Panc1 (cell line): Measurements from ENCODE around the gene B4GALT6.

Experiments
- POLR2AphosphoS5 ChIP-seq: IDR thresholded peaks from 2 replicates; pipeline ENCODE4 v1.6.1; 2012; ENCODE audit warnings: mild to moderate bottlenecking, low read depth, low read length, moderate library complexity
- REST ChIP-seq, 2 experiments: IDR thresholded peaks; 2 replicates each; pipeline ENCODE4 v1.6.1; 2011 to 2012; ENCODE audit warnings: low read depth in 2 of 2, control low read depth in 1 of 2, low read length in 1 of 2, mild to moderate bottlenecking in 1 of 2, moderate library complexity in 1 of 2; ENCODE audit not compliant: insufficient read depth in 1 of 2
- SIN3A ChIP-seq: IDR thresholded peaks from 2 replicates; pipeline ENCODE4 v1.6.1; 2012; ENCODE audit warnings: low read depth, mild to moderate bottlenecking, low read length, moderate library complexity, borderline replicate concordance; ENCODE audit not compliant: insufficient read depth
- TCF7L2 ChIP-seq: IDR thresholded peaks from 2 replicates; pipeline ENCODE4 v1.6.1; 2011; ENCODE audit warnings: mild to moderate bottlenecking, low read depth, low read length, inconsistent platforms
- TF ChIP-seq, protein P1 (sequence below): fragments of 450-650 bp; IDR thresholded peaks from 2 replicates; pipeline ENCODE4 v1.5.1; 2017; ENCODE audit warnings: mild to moderate bottlenecking

- TF ChIP-seq, protein P1, sequence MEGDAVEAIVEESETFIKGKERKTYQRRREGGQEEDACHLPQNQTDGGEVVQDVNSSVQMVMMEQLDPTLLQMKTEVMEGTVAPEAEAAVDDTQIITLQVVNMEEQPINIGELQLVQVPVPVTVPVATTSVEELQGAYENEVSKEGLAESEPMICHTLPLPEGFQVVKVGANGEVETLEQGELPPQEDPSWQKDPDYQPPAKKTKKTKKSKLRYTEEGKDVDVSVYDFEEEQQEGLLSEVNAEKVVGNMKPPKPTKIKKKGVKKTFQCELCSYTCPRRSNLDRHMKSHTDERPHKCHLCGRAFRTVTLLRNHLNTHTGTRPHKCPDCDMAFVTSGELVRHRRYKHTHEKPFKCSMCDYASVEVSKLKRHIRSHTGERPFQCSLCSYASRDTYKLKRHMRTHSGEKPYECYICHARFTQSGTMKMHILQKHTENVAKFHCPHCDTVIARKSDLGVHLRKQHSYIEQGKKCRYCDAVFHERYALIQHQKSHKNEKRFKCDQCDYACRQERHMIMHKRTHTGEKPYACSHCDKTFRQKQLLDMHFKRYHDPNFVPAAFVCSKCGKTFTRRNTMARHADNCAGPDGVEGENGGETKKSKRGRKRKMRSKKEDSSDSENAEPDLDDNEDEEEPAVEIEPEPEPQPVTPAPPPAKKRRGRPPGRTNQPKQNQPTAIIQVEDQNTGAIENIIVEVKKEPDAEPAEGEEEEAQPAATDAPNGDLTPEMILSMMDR: no peak
- TF ChIP-seq POLR2AphosphoS5 (no peak), REST (IDR thresholded peaks at IDR 0.05; ENCODE audit: insufficient read depth in 1 of 2, low read depth in 2 of 2, low read length in 1 of 2) (no peak), SIN3A (no peak), TCF7L2 (no peak)
These were observed 18.1 kb upstream of the B4GALT6 start for GRCh38 chr18:31702449-31702848.
